ENCODE measurements around the gene GPR162.

Gene GPR162

GRCh38 chr12:6813363-6813762 is 8.3 kb upstream of the GPR162 start:
- Histone ChIP-seq H3K27ac (ENCODE audit: low read length) (no peak overlapping the region), H3K4me1 (ENCODE audit: control insufficient read depth, insufficient read depth, low read length) (peaks cover 2% of the 10 kb centered on the region), H3K9ac (ENCODE audit: low read length in 2 of 2) (no peak overlapping the region), H3K4me3 (ENCODE audit: low read length in 2 of 2) (no peak overlapping the region), H3K27me3 (ENCODE audit: control insufficient read depth in 1 of 2, insufficient read depth in 2 of 2, low read length in 2 of 2) (peaks cover 0 to 7% of the 10 kb centered on the region in 2 donors), H3K9me3 (ENCODE audit: control insufficient read depth in 2 of 2, low read length in 2 of 2) (no peaks in the 10 kb centered on the region), H3K36me3 (ENCODE audit: control insufficient read depth in 2 of 2, insufficient read depth in 2 of 2, low read length in 2 of 2) (no peaks in the 10 kb centered on the region)

DNA sequence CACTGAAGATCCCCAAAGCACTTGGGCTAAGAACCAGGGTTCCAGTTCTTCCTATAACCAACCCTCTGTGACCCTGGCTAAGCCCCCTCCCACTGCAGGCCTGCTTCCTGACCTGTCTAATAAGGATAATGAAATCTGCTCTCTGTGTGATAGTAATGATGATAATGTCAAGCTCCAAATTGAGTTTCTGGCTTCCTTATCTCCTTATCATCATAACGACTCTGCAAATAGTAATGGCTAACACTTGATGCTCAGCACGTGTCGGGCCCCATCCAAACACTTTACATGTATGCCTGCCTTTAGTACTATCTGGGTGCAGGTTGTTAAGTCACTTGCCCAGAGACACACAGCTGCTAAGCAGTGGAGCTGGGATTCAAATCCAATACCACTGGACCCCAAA is 5.0 kb upstream of the GPR162 start:
- no peaks in the 10 kb centered on the region for H3K9me3 ChIP-seq (ENCODE audit: control insufficient read depth in 2 of 2, low read length in 2 of 2)
- H3K4me1 ChIP-seq (ENCODE audit: control insufficient read depth, insufficient read depth, low read length): peaks cover 9% of the 10 kb centered on the region
- no peak overlapping the region for H3K9ac ChIP-seq (ENCODE audit: low read length in 2 of 2)
- H3K4me3 ChIP-seq (ENCODE audit: low read length in 2 of 2): no peak overlapping the region
- H3K36me3 ChIP-seq (ENCODE audit: control insufficient read depth in 2 of 2, insufficient read depth in 2 of 2, low read length in 2 of 2): no peaks in the 10 kb centered on the region
- no peak overlapping the region for H3K27ac ChIP-seq (ENCODE audit: low read length)
- H3K27me3 ChIP-seq (ENCODE audit: control insufficient read depth in 1 of 2, insufficient read depth in 2 of 2, low read length in 2 of 2): peaks cover 0 to 9% of the 10 kb centered on the region in 2 donors

GRCh38 chr12:6817098-6817497 is 4.5 kb upstream of the GPR162 start:
- no peak overlapping the region for H3K4me3 ChIP-seq (ENCODE audit: low read length in 2 of 2)
- H3K4me1 ChIP-seq (ENCODE audit: control insufficient read depth, insufficient read depth, low read length): peaks cover 13% of the 10 kb centered on the region
- H3K36me3 ChIP-seq (ENCODE audit: control insufficient read depth in 2 of 2, insufficient read depth in 2 of 2, low read length in 2 of 2): no peaks in the 10 kb centered on the region
- no peak overlapping the region for H3K9ac ChIP-seq (ENCODE audit: low read length in 2 of 2)
- H3K27ac ChIP-seq (ENCODE audit: low read length): no peak overlapping the region
- H3K27me3 ChIP-seq (ENCODE audit: control insufficient read depth in 1 of 2, insufficient read depth in 2 of 2, low read length in 2 of 2): peaks cover 0 to 12% of the 10 kb centered on the region in 2 donors
- H3K9me3 ChIP-seq (ENCODE audit: control insufficient read depth in 2 of 2, low read length in 2 of 2): no peaks in the 10 kb centered on the region

DNA sequence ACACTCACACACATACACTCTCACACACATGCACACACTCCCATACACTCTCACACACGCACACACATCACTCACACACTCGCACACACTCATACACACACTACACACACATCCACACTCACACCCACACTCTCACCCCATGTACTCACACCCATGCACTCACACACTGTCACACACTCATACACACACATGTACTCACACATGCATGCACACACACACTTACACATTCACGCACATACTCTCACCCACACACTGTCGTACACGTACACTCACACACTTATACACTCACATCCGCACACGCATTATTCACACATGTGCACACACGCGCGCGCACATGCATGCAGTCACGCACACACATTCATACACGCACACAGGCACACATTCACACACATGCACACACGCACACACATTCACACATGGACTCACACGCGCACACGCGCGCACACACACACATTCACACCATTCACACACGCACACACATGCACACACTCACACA is 3.9 kb upstream of the GPR162 start:
- Histone ChIP-seq H3K36me3 (ENCODE audit: control insufficient read depth in 2 of 2, insufficient read depth in 2 of 2, low read length in 2 of 2) (no peaks in the 10 kb centered on the region), H3K4me1 (ENCODE audit: control insufficient read depth, insufficient read depth, low read length) (peaks cover 15% of the 10 kb centered on the region), H3K27ac (ENCODE audit: low read length) (no peak overlapping the region), H3K9me3 (ENCODE audit: control insufficient read depth in 2 of 2, low read length in 2 of 2) (no peaks in the 10 kb centered on the region), H3K27me3 (ENCODE audit: control insufficient read depth in 1 of 2, insufficient read depth in 2 of 2, low read length in 2 of 2) (peaks cover 0 to 16% of the 10 kb centered on the region in 2 donors), H3K4me3 (ENCODE audit: low read length in 2 of 2) (no peak overlapping the region), H3K9ac (ENCODE audit: low read length in 2 of 2) (no peak overlapping the region)

DNA sequence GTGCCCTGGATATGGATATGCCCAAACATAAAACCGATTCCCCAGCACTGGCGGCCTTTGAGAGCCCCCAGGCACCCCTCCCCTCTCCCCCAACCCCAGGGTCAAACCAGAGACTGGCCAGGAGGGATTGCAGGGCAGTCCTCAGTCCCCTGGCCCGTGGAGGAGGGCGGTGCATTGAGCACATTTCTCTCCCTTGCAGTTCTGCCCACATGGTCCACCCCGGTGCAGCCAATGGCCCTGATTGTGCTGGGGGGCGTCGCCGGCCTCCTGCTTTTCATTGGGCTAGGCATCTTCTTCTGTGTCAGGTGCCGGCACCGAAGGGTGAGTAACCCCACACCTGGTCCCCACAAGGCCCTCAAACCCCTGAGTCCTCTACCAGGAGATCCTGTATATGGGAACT is 3.4 kb upstream of the GPR162 start:
- no peak overlapping the region for H3K27ac ChIP-seq (ENCODE audit: low read length)
- no peaks in the 10 kb centered on the region for H3K36me3 ChIP-seq (ENCODE audit: control insufficient read depth in 2 of 2, insufficient read depth in 2 of 2, low read length in 2 of 2)

GRCh38 chr12:6818645-6819044 is 3.0 kb upstream of the GPR162 start:
- no peaks in the 10 kb centered on the region for H3K9me3 ChIP-seq (ENCODE audit: control insufficient read depth in 2 of 2, low read length in 2 of 2)
- H3K36me3 ChIP-seq (ENCODE audit: control insufficient read depth in 2 of 2, insufficient read depth in 2 of 2, low read length in 2 of 2): no peaks in the 10 kb centered on the region
- H3K27me3 ChIP-seq (ENCODE audit: control insufficient read depth in 1 of 2, insufficient read depth in 2 of 2, low read length in 2 of 2): peaks cover 0 to 22% of the 10 kb centered on the region in 2 donors
- no peak overlapping the region for H3K9ac ChIP-seq (ENCODE audit: low read length in 2 of 2)
- H3K4me3 ChIP-seq (ENCODE audit: low read length in 2 of 2): no peak overlapping the region
- H3K27ac ChIP-seq (ENCODE audit: low read length): no peak overlapping the region
- peaks cover 18% of the 10 kb centered on the region for H3K4me1 ChIP-seq (ENCODE audit: control insufficient read depth, insufficient read depth, low read length)

More for the DNA sequence above, 3.4 kb upstream of the GPR162 start:
- Histone ChIP-seq H3K27me3 (ENCODE audit: control insufficient read depth in 1 of 2, insufficient read depth in 2 of 2, low read length in 2 of 2) (peaks cover 0 to 19% of the 10 kb centered on the region in 2 donors), H3K4me1 (ENCODE audit: control insufficient read depth, insufficient read depth, low read length) (peaks cover 18% of the 10 kb centered on the region), H3K4me3 (ENCODE audit: low read length in 2 of 2) (no peak overlapping the region), H3K9me3 (ENCODE audit: control insufficient read depth in 2 of 2, low read length in 2 of 2) (no peaks in the 10 kb centered on the region), H3K9ac (ENCODE audit: low read length in 2 of 2) (no peak overlapping the region)

- H3K4me3 ChIP-seq (ENCODE audit: low read length in 2 of 2): no peak overlapping the region
- H3K27ac ChIP-seq (ENCODE audit: low read length): no peak overlapping the region
- H3K9ac ChIP-seq (ENCODE audit: low read length in 2 of 2): no peak overlapping the region
- no peaks in the 10 kb centered on the region for H3K9me3 ChIP-seq (ENCODE audit: control insufficient read depth in 2 of 2, low read length in 2 of 2)
- no peaks in the 10 kb centered on the region for H3K36me3 ChIP-seq (ENCODE audit: control insufficient read depth in 2 of 2, insufficient read depth in 2 of 2, low read length in 2 of 2)
- H3K4me1 ChIP-seq (ENCODE audit: control insufficient read depth, insufficient read depth, low read length): peaks cover 18% of the 10 kb centered on the region
- peaks cover 0 to 21% of the 10 kb centered on the region in 2 donors for H3K27me3 ChIP-seq (ENCODE audit: control insufficient read depth in 1 of 2, insufficient read depth in 2 of 2, low read length in 2 of 2)
Observed at GRCh38 chr12:6819106-6820030, 2.3 kb upstream of the GPR162 start.

DNA sequence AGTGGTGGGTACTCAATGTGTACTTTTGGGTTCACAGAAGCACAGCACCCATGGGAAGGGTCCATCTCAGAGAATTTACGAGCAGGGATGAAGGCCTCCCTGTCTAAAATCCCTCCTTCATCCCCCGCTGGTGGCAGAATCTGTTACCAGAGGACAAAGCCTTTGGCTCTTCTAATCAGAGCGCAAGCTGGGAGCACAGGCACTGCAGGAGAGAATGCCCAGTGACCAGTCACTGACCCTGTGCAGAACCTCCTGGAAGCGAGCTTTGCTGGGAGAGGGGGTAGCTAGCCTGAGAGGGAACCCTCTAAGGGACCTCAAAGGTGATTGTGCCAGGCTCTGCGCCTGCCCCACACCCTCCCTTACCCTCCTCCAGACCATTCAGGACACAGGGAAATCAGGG is 1.5 kb upstream of the GPR162 start:
- Histone ChIP-seq H3K36me3 (ENCODE audit: control insufficient read depth in 2 of 2, insufficient read depth in 2 of 2, low read length in 2 of 2) (no peaks in the 10 kb centered on the region), H3K4me3 (ENCODE audit: low read length in 2 of 2) (no peak overlapping the region), H3K27ac (ENCODE audit: low read length) (no peak overlapping the region), H3K4me1 (ENCODE audit: control insufficient read depth, insufficient read depth, low read length) (peaks cover 21% of the 10 kb centered on the region), H3K27me3 (ENCODE audit: control insufficient read depth in 1 of 2, insufficient read depth in 2 of 2, low read length in 2 of 2) (peaks cover 0 to 18% of the 10 kb centered on the region in 2 donors), H3K9ac (ENCODE audit: low read length in 2 of 2) (no peak overlapping the region), H3K9me3 (ENCODE audit: control insufficient read depth in 2 of 2, low read length in 2 of 2) (no peaks in the 10 kb centered on the region)

- Histone ChIP-seq H3K27me3 (ENCODE audit: control insufficient read depth in 1 of 2, insufficient read depth in 2 of 2, low read length in 2 of 2) (peaks cover 0 to 16% of the 10 kb centered on the region in 2 donors), H3K27ac (ENCODE audit: low read length) (no peak overlapping the region), H3K36me3 (ENCODE audit: control insufficient read depth in 2 of 2, insufficient read depth in 2 of 2, low read length in 2 of 2) (no peaks in the 10 kb centered on the region), H3K4me3 (ENCODE audit: low read length in 2 of 2) (peak overlapping the region; percentile 70 to 72), H3K9ac (ENCODE audit: low read length in 2 of 2) (peak overlapping the region; percentile 47 to 60), H3K9me3 (ENCODE audit: control insufficient read depth in 2 of 2, low read length in 2 of 2) (no peaks in the 10 kb centered on the region), H3K4me1 (ENCODE audit: control insufficient read depth, insufficient read depth, low read length) (peaks cover 40% of the 10 kb centered on the region)
Observed at GRCh38 chr12:6822426-6823135, 960 bp downstream of the GPR162 start.

DNA sequence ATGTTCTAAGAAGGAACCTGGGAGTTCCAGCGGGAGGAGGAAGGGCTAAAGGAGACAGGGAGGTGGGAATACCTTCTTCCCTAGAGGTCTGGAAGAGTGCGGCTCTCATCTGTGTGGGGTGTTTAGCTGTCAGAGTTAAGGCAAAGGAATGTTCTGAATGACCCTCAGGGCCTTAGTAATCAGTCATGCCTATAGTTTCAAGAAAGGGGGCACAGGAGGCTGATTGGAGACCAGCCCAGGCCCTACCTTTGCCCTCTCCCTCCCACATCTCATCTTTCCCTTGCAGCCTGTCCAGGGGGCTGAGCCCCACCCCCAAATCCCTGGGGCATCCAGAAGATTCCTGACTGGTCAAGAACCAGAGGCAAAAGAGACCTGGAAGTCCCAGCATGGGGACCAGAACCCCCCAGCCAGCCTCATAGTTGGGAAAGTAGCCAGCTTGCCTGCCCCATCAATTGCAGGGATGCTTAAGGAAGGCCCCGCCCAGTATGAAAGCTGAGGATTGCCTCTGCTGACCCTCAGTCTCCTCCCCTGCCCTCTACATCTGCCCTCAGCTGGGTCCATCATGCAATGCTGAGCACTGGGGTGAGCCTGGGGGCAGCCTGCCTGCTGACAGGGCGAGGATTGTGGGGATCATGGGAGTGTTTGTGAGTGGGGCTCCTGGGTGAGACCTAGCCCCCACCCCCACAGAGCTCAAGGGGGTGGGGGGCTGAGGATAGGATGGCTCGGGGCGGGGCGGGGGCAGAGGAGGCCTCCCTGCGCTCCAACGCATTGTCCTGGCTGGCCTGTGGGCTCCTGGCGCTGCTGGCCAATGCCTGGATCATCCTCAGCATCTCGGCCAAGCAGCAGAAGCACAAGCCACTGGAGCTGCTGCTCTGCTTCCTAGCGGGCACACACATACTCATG is 1.8 kb downstream of the GPR162 start:
- no peak overlapping the region for H3K4me3 ChIP-seq (ENCODE audit: low read length in 2 of 2)
- no peaks in the 10 kb centered on the region for H3K9me3 ChIP-seq (ENCODE audit: control insufficient read depth in 2 of 2, low read length in 2 of 2)
- H3K27me3 ChIP-seq (ENCODE audit: control insufficient read depth in 1 of 2, insufficient read depth in 2 of 2, low read length in 2 of 2): peaks cover 0 to 16% of the 10 kb centered on the region in 2 donors
- H3K36me3 ChIP-seq (ENCODE audit: control insufficient read depth in 2 of 2, insufficient read depth in 2 of 2, low read length in 2 of 2): no peaks in the 10 kb centered on the region
- no peak overlapping the region for H3K9ac ChIP-seq (ENCODE audit: low read length in 2 of 2)
- H3K4me1 ChIP-seq (ENCODE audit: control insufficient read depth, insufficient read depth, low read length): peaks cover 41% of the 10 kb centered on the region
- H3K27ac ChIP-seq (ENCODE audit: low read length): no peak overlapping the region

Measured in stomach smooth muscle (tissue), 2 donors.